Activated CD4-positive, alpha-beta T cell treated with anti-CD3 and anti-CD28 coated beads, Interleukin-2, amount 10 ng/mL, durations not matched to agents 7 days and 5 days (primary cell): ENCODE data around the gene NR6A1. TPM values are rescaled to one million over a fixed set of nuclear protein-coding genes. Genes with fewer than 3 reads are reported as not detected.

Experiments
- CTCF ChIA-PET: fragments of 350-600 bp; sonication (Branson Sonifier 250); formaldehyde crosslinking; loops from one replicate; lab custom pipeline; 2021; ENCODE audit warnings: antibody characterized with exemption; lab: Charles Lee
- POLR2A ChIA-PET: fragments of 350-600 bp; sonication (Branson Sonifier 250); formaldehyde crosslinking; loops from one replicate; lab custom pipeline; 2021; ENCODE audit warnings: antibody characterized with exemption; lab: Charles Lee
- DNase-seq: peaks from one replicate; pipeline ENCODE4 v3.0.0-alpha.2; 2020
- H3K27ac Mint-ChIP-seq: one replicate; pipeline ENCODE4 v1.8.0; 2021; ENCODE audit warnings: mild to moderate bottlenecking, moderate library complexity, mixed read lengths
- H3K27me3 Mint-ChIP-seq: one replicate; pipeline ENCODE4 v1.8.0; 2021; ENCODE audit warnings: mixed read lengths
- H3K36me3 Mint-ChIP-seq: one replicate; pipeline ENCODE4 v1.8.0; 2021; ENCODE audit warnings: low read depth, mixed read lengths
- H3K4me1 Mint-ChIP-seq: one replicate; pipeline ENCODE4 v1.8.0; 2021; ENCODE audit warnings: mixed read lengths
- H3K4me3 Mint-ChIP-seq: one replicate; pipeline ENCODE4 v1.8.0; 2021; ENCODE audit warnings: mild to moderate bottlenecking, moderate library complexity, mixed read lengths
- H3K9me3 Mint-ChIP-seq: one replicate; pipeline ENCODE4 v1.8.0; 2021; ENCODE audit warnings: mixed read lengths
- total RNA-seq, 2 experiments: library from RNA; stranded (reverse); gene quantifications; one replicate each; pipeline ENCODE4 v1.2.3, GENCODE V29; 2021

NR6A1 gene
- total RNA-seq, 2 experiments from 2014 or later: 0.10 to 0.19 TPM

DNA sequence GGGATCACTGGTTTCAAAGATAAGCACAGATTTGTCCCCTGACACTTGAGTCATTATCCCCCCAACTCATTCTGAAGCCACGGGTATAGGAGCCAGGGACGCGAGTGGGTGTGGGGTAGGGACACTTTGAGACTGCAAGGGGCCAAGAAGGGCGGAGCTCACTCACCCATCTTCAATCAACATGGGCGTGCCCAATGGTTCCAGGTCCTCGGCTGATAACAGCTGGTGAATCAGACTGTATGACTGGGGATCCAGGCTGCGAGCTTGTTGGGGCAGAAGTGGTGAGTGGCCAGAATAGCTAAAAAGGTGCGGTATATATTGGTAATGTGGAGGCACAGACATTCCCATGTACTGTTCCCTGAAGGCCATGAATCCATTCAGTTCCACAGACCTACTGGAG lies 233.2 kb downstream of the NR6A1 start:
- no peaks in the 10 kb centered on the region for H3K4me1 Mint-ChIP-seq
- ChIA-PET POLR2A (no interaction called here), CTCF (interaction anchor here (1.0 to 4.5 kb wide), 4 partner anchors 11 to 30 kb away, joined by 3 to 29 read pairs (median 10); no protein-coding TSS in a partner anchor)
- H3K27ac Mint-ChIP-seq: no peak overlapping the region
- H3K36me3 Mint-ChIP-seq: no peaks in the 10 kb centered on the region
- DNase-seq: no peak
- H3K9me3 Mint-ChIP-seq: no peaks in the 10 kb centered on the region
- peaks cover 7% of the 10 kb centered on the region for H3K27me3 Mint-ChIP-seq
- no peak overlapping the region for H3K4me3 Mint-ChIP-seq

DNA sequence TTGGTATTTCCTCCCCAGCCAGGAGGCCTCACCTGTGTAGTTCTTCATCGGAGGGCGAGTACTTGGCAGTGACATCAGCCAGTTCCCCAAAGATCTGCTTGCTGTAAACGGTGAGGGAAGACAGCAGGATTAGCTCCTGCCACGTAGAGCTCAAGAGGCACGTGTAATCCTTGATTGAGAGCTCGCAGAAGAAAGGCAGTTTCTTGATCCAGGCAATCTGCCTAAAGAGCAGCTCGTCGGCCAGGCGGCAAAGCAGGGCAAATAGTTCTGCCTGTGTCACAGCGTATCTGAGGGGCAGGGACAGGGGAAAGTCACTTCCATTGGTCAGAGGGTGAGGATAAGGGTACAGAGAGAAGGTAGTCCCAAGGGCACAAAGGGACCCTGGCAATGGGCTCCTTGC lies 235.3 kb downstream of the NR6A1 start:
- ChIA-PET CTCF (interaction anchor here (2.0 to 4.5 kb wide), 3 partner anchors 9 to 14 kb away, joined by 5 to 29 read pairs (median 11); no protein-coding TSS in a partner anchor), POLR2A (no interaction called here)
- no peaks in the 10 kb centered on the region for H3K36me3 Mint-ChIP-seq
- H3K9me3 Mint-ChIP-seq: no peaks in the 10 kb centered on the region
- H3K4me3 Mint-ChIP-seq: no peak overlapping the region
- DNase-seq: no peak
- H3K4me1 Mint-ChIP-seq: no peaks in the 10 kb centered on the region
- peaks cover 3% of the 10 kb centered on the region for H3K27me3 Mint-ChIP-seq
- H3K27ac Mint-ChIP-seq: no peak overlapping the region

DNA sequence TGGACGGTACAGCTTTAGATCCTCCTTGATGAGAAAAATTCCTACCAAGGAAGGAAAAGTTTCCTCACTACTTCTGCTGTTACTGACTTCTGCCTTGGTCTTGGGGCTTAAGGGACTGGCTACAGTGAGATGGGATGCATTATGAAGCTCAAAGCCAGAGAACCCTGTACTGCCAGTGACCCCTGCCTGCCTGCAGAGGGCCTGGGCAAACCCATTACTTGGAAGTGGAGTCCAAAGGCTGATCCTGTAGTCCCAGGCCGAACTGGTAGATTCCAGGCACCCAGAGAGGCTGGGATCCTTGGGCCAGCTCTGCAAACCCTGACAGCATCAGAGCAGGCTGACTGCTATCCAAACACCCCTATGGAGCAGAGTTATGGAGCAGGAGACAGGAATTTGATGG lies 238.2 kb downstream of the NR6A1 start:
- no peak for DNase-seq
- Mint-ChIP-seq H3K4me1 (no peaks in the 10 kb centered on the region), H3K27me3 (peaks cover 3% of the 10 kb centered on the region), H3K27ac (no peak overlapping the region), H3K36me3 (no peaks in the 10 kb centered on the region), H3K4me3 (no peak overlapping the region), H3K9me3 (no peaks in the 10 kb centered on the region)
- CTCF ChIA-PET: no interaction called here
- POLR2A ChIA-PET: no interaction called here

DNA sequence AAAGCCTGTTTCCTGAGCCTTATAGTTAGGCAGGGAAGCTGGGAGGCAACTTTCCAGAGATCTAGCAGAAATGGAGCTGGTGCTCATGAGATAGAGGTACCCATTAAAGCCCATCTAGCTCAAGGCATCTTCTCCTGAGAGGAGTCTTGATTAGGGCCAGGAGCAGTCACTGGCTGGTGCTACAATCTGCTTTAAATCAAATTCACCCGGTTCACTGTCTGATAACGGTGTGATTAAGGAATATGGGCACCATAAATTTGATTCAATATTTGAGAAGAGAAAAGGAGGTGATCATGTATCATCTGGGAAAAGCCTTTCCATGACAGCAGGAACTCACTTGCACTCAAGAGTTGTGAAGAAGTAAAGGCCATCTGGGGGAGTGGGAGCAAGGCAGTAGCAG lies 240.0 kb downstream of the NR6A1 start:
- CTCF ChIA-PET: no interaction called here
- H3K36me3 Mint-ChIP-seq: no peaks in the 10 kb centered on the region
- peaks cover 3% of the 10 kb centered on the region for H3K27me3 Mint-ChIP-seq
- no peak for DNase-seq
- H3K9me3 Mint-ChIP-seq: no peaks in the 10 kb centered on the region
- no peak overlapping the region for H3K4me3 Mint-ChIP-seq
- no peaks in the 10 kb centered on the region for H3K4me1 Mint-ChIP-seq
- POLR2A ChIA-PET: no interaction called here
- no peak overlapping the region for H3K27ac Mint-ChIP-seq

DNA sequence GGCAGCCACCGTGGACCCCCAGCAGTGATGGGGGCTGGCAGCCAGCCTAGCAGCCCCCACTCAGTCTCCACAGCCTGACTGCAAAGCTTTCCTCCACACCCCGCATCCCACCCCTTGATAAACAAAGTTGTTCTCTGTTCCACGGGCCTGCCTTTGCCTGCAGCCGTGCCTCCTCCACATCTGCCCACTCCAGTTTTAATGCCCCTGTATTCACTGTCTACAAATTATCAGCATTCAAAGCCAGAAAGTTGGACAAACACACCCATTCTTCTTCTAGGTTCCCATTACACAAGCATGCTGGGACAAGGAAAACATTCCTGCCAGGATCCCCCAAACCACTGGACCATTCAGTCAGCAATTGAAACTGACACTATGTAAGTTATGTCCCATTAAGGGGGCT lies 240.9 kb downstream of the NR6A1 start:
- Mint-ChIP-seq H3K9me3 (no peaks in the 10 kb centered on the region), H3K4me1 (no peaks in the 10 kb centered on the region), H3K27me3 (peaks cover 3% of the 10 kb centered on the region), H3K27ac (no peak overlapping the region), H3K4me3 (no peak overlapping the region), H3K36me3 (no peaks in the 10 kb centered on the region)
- ChIA-PET POLR2A (no interaction called here), CTCF (no interaction called here)
- DNase-seq: no peak

DNA sequence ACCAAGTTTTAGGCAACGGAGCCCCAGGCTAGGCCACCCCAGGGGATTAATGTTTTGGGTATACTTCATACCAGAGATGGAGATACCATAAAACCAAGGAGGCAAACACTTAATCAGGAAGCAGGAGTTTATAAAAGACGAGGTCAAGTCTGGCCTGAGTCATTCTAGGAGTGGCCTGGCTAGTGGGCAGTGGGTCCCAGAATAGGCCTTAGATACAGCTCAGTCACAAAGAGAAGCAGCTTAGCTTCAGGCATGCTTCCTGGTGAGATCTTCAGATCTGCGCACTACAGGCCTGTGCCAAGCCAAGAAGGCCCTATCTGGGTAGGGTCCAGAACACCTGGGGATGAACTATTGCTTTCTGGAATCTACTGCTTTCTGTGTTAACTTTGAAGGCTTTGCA lies 243.3 kb downstream of the NR6A1 start:
- DNase-seq: no peak
- H3K9me3 Mint-ChIP-seq: no peaks in the 10 kb centered on the region
- H3K36me3 Mint-ChIP-seq: no peaks in the 10 kb centered on the region
- no peaks in the 10 kb centered on the region for H3K4me1 Mint-ChIP-seq
- H3K4me3 Mint-ChIP-seq: no peak overlapping the region
- CTCF ChIA-PET: interaction anchor here (1.5 to 1.6 kb wide), 2 partner anchors 9 kb away, joined by 3 to 9 read pairs; no protein-coding TSS in a partner anchor
- H3K27ac Mint-ChIP-seq: no peak overlapping the region
- H3K27me3 Mint-ChIP-seq: peaks cover 3% of the 10 kb centered on the region
- POLR2A ChIA-PET: no interaction called here

DNA sequence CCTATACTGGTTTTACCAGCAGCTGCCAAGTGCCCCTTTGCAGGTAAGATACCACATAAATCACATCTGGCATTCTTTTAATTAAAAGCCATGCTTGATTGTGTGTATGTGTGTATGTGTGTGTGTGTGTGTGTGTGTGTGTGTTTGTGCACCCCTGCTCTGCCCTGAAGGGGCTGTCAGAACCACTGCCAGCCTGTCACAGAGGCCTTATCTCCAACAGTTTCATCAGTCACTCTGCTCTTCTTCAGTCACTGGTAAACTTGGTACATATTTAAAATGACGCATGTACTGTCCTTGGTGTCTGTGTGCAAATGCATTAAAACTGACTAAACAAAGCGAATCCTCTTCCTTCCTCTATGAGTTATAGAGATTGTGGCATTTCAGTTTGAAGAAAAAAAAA lies 244.9 kb downstream of the NR6A1 start:
- POLR2A ChIA-PET: no interaction called here
- CTCF ChIA-PET: interaction anchor here (1.6 kb wide), 1 partner anchor 11 kb away, joined by 9 read pairs; no protein-coding TSS in a partner anchor
- H3K9me3 Mint-ChIP-seq: no peaks in the 10 kb centered on the region
- peaks cover 3% of the 10 kb centered on the region for H3K27me3 Mint-ChIP-seq
- H3K4me1 Mint-ChIP-seq: no peaks in the 10 kb centered on the region
- DNase-seq: no peak
- no peak overlapping the region for H3K4me3 Mint-ChIP-seq
- no peaks in the 10 kb centered on the region for H3K36me3 Mint-ChIP-seq
- H3K27ac Mint-ChIP-seq: no peak overlapping the region

DNA sequence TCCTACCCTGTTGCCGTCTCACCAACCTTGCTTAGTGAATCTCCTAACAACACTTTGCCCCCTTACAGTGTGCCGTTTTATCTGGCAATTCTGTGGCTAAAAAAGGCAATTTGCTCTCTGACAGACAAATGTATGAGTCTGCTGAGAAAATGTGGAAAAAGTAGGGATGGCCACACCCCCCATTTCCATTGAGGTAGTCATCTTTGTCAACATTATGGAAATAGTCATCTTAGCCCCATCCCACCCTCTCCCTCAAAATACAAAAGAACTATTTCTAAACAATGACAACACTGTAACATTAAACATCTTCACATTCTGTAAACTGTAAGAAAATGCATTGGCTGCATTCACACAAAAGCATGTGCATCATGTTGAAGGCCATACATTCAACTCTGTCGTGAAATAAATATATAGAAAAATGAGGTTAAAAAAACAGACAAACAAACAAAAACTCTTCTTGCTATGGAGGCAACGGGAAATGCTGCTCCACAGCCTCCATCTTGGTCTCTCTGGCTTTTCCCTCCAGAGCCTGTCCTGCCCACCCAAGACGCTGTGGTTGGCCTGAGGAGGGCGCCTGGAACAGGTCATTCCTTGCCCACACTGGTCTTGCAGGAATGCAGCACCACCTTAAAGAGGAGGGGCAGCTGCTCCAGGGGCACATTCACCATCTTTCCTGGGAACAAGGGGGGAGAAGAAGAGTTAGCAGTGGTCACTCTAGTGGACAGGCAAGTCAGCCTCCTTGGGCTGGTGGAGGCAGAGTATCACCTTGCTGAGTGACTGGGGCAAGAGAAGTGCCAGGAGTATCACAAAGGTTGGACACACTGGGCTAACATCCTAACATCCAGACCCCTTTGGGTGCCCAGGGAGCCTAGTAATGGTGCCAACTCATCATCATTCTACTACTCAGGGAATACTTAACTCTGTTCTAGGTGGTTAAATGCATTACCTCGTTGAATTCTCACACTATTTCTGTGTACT lies 248.7 kb downstream of the NR6A1 start:
- Mint-ChIP-seq H3K9me3 (no peaks in the 10 kb centered on the region), H3K4me3 (no peak overlapping the region), H3K36me3 (no peaks in the 10 kb centered on the region), H3K27ac (no peak overlapping the region), H3K4me1 (no peaks in the 10 kb centered on the region), H3K27me3 (peaks cover 3% of the 10 kb centered on the region)
- ChIA-PET POLR2A (no interaction called here), CTCF (interaction anchor here (1.9 kb wide), 1 partner anchor 14 kb away, joined by 11 read pairs; no protein-coding TSS in a partner anchor)
- no peak for DNase-seq

GRCh38 chr9:124521142-124521541 lies 250.0 kb downstream of the NR6A1 start:
- Mint-ChIP-seq H3K4me1 (no peaks in the 10 kb centered on the region), H3K9me3 (no peaks in the 10 kb centered on the region), H3K27me3 (peaks cover 3% of the 10 kb centered on the region), H3K4me3 (no peak overlapping the region), H3K36me3 (no peaks in the 10 kb centered on the region), H3K27ac (no peak overlapping the region)
- no peak for DNase-seq
- ChIA-PET CTCF (no interaction called here), POLR2A (no interaction called here)

GRCh38 chr9:124520206-124520596 lies 250.9 kb downstream of the NR6A1 start:
- ChIA-PET CTCF (interaction anchor here (1.7 kb wide), 1 partner anchor 8 kb away, joined by 3 read pairs; no protein-coding TSS in a partner anchor), POLR2A (no interaction called here)
- Mint-ChIP-seq H3K27ac (no peak overlapping the region), H3K36me3 (no peaks in the 10 kb centered on the region), H3K4me3 (no peak overlapping the region), H3K4me1 (no peaks in the 10 kb centered on the region), H3K27me3 (peaks cover 3% of the 10 kb centered on the region), H3K9me3 (no peaks in the 10 kb centered on the region)
- no peak for DNase-seq

DNA sequence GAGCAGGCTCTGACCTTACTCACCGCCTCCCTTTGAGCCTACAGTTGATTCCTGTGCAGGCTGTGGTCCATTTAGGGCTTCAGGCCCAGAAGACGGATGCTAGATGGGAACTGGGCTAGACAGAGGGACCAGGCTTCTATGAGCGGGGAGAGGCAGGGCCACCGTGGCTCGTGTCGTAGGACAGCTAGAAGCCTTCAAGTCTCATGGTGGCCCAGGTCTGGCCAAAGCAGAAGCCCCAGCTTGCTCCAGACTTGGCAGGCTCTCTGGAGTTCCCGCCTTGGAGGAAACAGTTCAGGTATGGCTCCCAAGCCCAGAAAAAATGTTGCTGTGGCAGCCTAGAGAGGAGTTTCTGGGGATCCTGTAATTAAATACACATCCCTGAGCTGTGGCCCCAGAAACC lies 253.0 kb downstream of the NR6A1 start:
- Mint-ChIP-seq H3K27ac (no peak overlapping the region), H3K36me3 (no peaks in the 10 kb centered on the region), H3K4me3 (no peak overlapping the region), H3K9me3 (no peaks in the 10 kb centered on the region), H3K27me3 (peaks cover 3% of the 10 kb centered on the region), H3K4me1 (no peaks in the 10 kb centered on the region)
- CTCF ChIA-PET: no interaction called here
- POLR2A ChIA-PET: no interaction called here
- DNase-seq: no peak

GRCh38 chr9:124517600-124517999 lies 253.5 kb downstream of the NR6A1 start:
- no peak overlapping the region for H3K27ac Mint-ChIP-seq
- CTCF ChIA-PET: no interaction called here

DNA sequence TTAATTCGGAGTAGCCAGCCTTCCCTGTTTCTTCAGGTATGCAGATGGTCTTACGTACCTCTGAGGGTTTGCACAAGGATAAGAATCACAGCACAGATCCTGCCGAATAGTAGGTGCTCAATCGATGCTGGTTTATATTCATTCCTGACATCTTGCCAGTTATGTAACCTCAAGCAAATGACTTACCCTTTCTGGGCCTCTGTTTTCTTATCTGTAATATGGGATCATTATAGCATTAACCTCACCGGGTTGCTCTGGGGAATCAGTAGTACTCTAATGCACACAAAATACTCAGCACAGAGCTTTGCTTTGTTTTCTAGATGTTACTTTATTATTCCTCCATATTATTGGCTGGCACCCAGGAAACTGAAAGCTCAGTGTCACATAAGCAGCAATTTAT lies 256.2 kb downstream of the NR6A1 start:
- ChIA-PET POLR2A (no interaction called here), CTCF (no interaction called here)
- H3K4me3 Mint-ChIP-seq: no peak overlapping the region
- H3K9me3 Mint-ChIP-seq: no peaks in the 10 kb centered on the region
- H3K4me1 Mint-ChIP-seq: no peaks in the 10 kb centered on the region
- no peak for DNase-seq
- H3K27me3 Mint-ChIP-seq: no peaks in the 10 kb centered on the region
- no peaks in the 10 kb centered on the region for H3K36me3 Mint-ChIP-seq
- H3K27ac Mint-ChIP-seq: no peak overlapping the region

More at GRCh38 chr9:124517600-124517999, 253.5 kb downstream of the NR6A1 start:
- H3K27me3 Mint-ChIP-seq: peaks cover 2% of the 10 kb centered on the region
- no peaks in the 10 kb centered on the region for H3K4me1 Mint-ChIP-seq
- H3K9me3 Mint-ChIP-seq: no peaks in the 10 kb centered on the region
- no peaks in the 10 kb centered on the region for H3K36me3 Mint-ChIP-seq
- H3K4me3 Mint-ChIP-seq: no peak overlapping the region
- POLR2A ChIA-PET: no interaction called here
- DNase-seq: no peak
